HepG2 (cell line): ENCODE results near the gene TNFAIP8L3. TPM values are rescaled to one million over a fixed set of nuclear protein-coding genes. Genes with fewer than 3 reads are reported as not detected.

Experiments
- ATAC-seq: fragments of 200-7000 bp; cut with Tn5 transposase; 3 replicates; pipeline ENCODE4 v1.9.1; 2020; ENCODE audit warnings: mild to moderate bottlenecking, moderate library complexity
- BruUV-seq: library from RNA; stranded (reverse); fragments of 400-500 nt; replicated peaks from 2 replicates; lab custom pipeline; 2021; lab: Mats Ljungman, UMichigan
- CTCF ChIA-PET: fragments of 300-600 bp; formaldehyde crosslinking; extraction: SDS; loops from one replicate; lab custom pipeline; 2021; ENCODE audit warnings: low total read pairs, inconsistent platforms, low intra/inter-chr PET ratio; lab: Yijun Ruan, JAX
- POLR2A ChIA-PET: fragments of 350-600 bp; sonication (Branson Sonifier 250); formaldehyde crosslinking; loops from one replicate; lab custom pipeline; 2020; ENCODE audit warnings: antibody characterized with exemption, inconsistent platforms; lab: Yijun Ruan, JAX
- DNase-seq: peaks from one replicate; pipeline ENCODE4 v3.0.0-alpha.2; 2015; ENCODE audit warnings: low spot score
- FAIRE-seq: peaks from 3 replicates; lab custom pipeline; 2011; peaks lifted over from hg19 to GRCh38; lab: Jason Lieb, UNC
- H2AFZ ChIP-seq: one replicate; pipeline ENCODE4 v1.6.1; 2011; ENCODE audit warnings: low read length, inconsistent platforms
- H3K27ac ChIP-seq: fragments of 300-600 bp; 3 replicates; pipeline ENCODE4 v1.8.0; 2011; ENCODE audit warnings: mixed run types, mild to moderate bottlenecking, mixed read lengths, low read length, inconsistent platforms; ENCODE audit not compliant: insufficient read depth; ENCODE audit errors: extremely low read length
- H3K27me3 ChIP-seq, 2 experiments: fragments of 200-600 bp in 1 of 2; 2 replicates in 1 of 2; 3 replicates in 1 of 2; pipeline versions ENCODE4 v1.6.0 to v1.8.0; 2011; ENCODE audit warnings: low read length in 2 of 2, mild to moderate bottlenecking in 2 of 2, moderate library complexity in 2 of 2, inconsistent platforms in 1 of 2; ENCODE audit not compliant: insufficient read depth in 2 of 2, control insufficient read depth in 1 of 2
- H3K36me3 ChIP-seq, 2 experiments: fragments of 200-600 bp in 1 of 2; replicated peaks in 1 of 2; 2 replicates in 1 of 2; 3 replicates in 1 of 2; pipeline versions ENCODE4 v1.5.1 to v1.8.0; 2011; ENCODE audit warnings: low read length in 2 of 2, inconsistent platforms in 1 of 2; ENCODE audit not compliant: insufficient read depth in 2 of 2, control insufficient read depth in 1 of 2
- H3K4me1 ChIP-seq: 2 replicates; pipeline ENCODE4 v1.5.1; 2012; ENCODE audit warnings: low read length, inconsistent platforms; ENCODE audit not compliant: insufficient read depth
- H3K4me2 ChIP-seq: 2 replicates; pipeline ENCODE4 v1.6.0; 2011; ENCODE audit warnings: low read depth, low read length, inconsistent platforms
- H3K4me3 ChIP-seq, 3 experiments: fragments of 200-600 bp in 1 of 3; sonication (generic), shearing (Covaris generic) in 1 of 3; replicated peaks in 1 of 3; 2 replicates each; pipeline ENCODE4 v1.5.1; 2011 to 2016; ENCODE audit warnings: low read length in 3 of 3, inconsistent platforms in 2 of 3, low read depth in 2 of 3, mild to moderate bottlenecking in 2 of 3, control low read depth in 1 of 3, mixed read lengths in 1 of 3; ENCODE audit not compliant: insufficient read depth in 1 of 3
- H3K79me2 ChIP-seq: one replicate; pipeline ENCODE4 v1.6.1; 2011; ENCODE audit warnings: low read length, inconsistent platforms; ENCODE audit not compliant: insufficient read depth
- H3K9ac ChIP-seq: 2 replicates; pipeline ENCODE4 v1.6.0; 2011; ENCODE audit warnings: mild to moderate bottlenecking, low read depth, low read length, inconsistent platforms; ENCODE audit not compliant: insufficient read depth
- H3K9me3 ChIP-seq: 2 replicates; pipeline ENCODE4 v1.5.1; 2012; ENCODE audit warnings: mild to moderate bottlenecking, low read length
- H4K20me1 ChIP-seq: 2 replicates; pipeline ENCODE4 v1.6.0; 2011; ENCODE audit warnings: inconsistent platforms, mild to moderate bottlenecking, low read length, moderate library complexity; ENCODE audit not compliant: insufficient read depth
- CREB3 ChIP-seq: sonication (generic); formaldehyde crosslinking; IDR thresholded peaks from 2 replicates; pipeline ENCODE4 v1.5.0; 2020; ENCODE audit warnings: missing genetic modification reagents
- LBX2 ChIP-seq: sonication (generic); formaldehyde crosslinking; IDR thresholded peaks from 2 replicates; pipeline ENCODE4 v1.5.0; 2020; ENCODE audit warnings: missing genetic modification reagents, mild to moderate bottlenecking, borderline replicate concordance
- PAF1 ChIP-seq: IDR thresholded peaks from 2 replicates; pipeline ENCODE4 v1.6.1; 2016; ENCODE audit warnings: missing genetic modification reagents, missing compliant biosample characterization
- PHF21A ChIP-seq: sonication (generic); formaldehyde crosslinking; IDR thresholded peaks from 2 replicates; pipeline ENCODE4 v1.5.0; 2020; ENCODE audit warnings: mild to moderate bottlenecking, missing genetic modification reagents
- SALL2 ChIP-seq: sonication (generic); formaldehyde crosslinking; IDR thresholded peaks from 2 replicates; pipeline ENCODE4 v1.8.1; 2023; ENCODE audit warnings: mild to moderate bottlenecking, missing genetic modification reagents, inconsistent platforms
- ZBTB20 ChIP-seq: sonication (generic); formaldehyde crosslinking; IDR thresholded peaks from 2 replicates; pipeline ENCODE4 v1.8.1; 2023; ENCODE audit warnings: missing genetic modification reagents, low read depth, mild to moderate bottlenecking, borderline replicate concordance
- ZNF124 ChIP-seq: sonication (generic); formaldehyde crosslinking; IDR thresholded peaks from 2 replicates; pipeline ENCODE4 v1.4.0; 2020; ENCODE audit warnings: missing genetic modification reagents
- ZNF263 ChIP-seq: sonication (generic); formaldehyde crosslinking; IDR thresholded peaks from 2 replicates; pipeline ENCODE4 v1.4.0; 2020; ENCODE audit warnings: missing genetic modification reagents
- ZNF317 ChIP-seq: sonication (generic); formaldehyde crosslinking; IDR thresholded peaks from 2 replicates; pipeline ENCODE4 v1.5.0; 2020; ENCODE audit warnings: mild to moderate bottlenecking, missing genetic modification reagents
- ZNF34 ChIP-seq: sonication (generic); formaldehyde crosslinking; IDR thresholded peaks from 2 replicates; pipeline ENCODE4 v1.4.0; 2020; ENCODE audit warnings: mild to moderate bottlenecking, missing genetic modification reagents, borderline replicate concordance
- ZNF430 ChIP-seq: sonication (generic); formaldehyde crosslinking; IDR thresholded peaks from 2 replicates; pipeline ENCODE4 v1.9.0; 2021; ENCODE audit warnings: mild to moderate bottlenecking, missing genetic modification reagents
- ZNF646 ChIP-seq: sonication (generic); formaldehyde crosslinking; IDR thresholded peaks from 2 replicates; pipeline ENCODE4 v1.9.0; 2021; ENCODE audit warnings: mild to moderate bottlenecking, missing genetic modification reagents
- ZNF800 ChIP-seq: sonication (generic); formaldehyde crosslinking; IDR thresholded peaks from 2 replicates; pipeline ENCODE4 v1.4.0; 2020; ENCODE audit warnings: missing genetic modification reagents
- ZSCAN22 ChIP-seq: sonication (generic); formaldehyde crosslinking; IDR thresholded peaks from 2 replicates; pipeline ENCODE4 v1.4.0; 2020; ENCODE audit warnings: mild to moderate bottlenecking, missing genetic modification reagents
- WGBS: methylation state at CpG from one replicate; pipeline ENCODE4 v1.1.6; 2017; ENCODE audit warnings: low lambda C conversion rate; 5-methylcytosine and 5-hydroxymethylcytosine counted together
- in situ Hi-C: cut with HindIII; loops from 2 replicates; pipeline ENCODE4 v1.10.0; 2017; ENCODE audit warnings: low pct_unique_long_range_greater_than_20kb; ENCODE audit not compliant: extremely low pct_ligation_motif_present
- intact Hi-C: fragments of 100-400 bp; cut with micrococcal nuclease; formaldehyde crosslinking; loops from one replicate; pipeline ENCODE4 v1.10.0; 2022; ENCODE audit not compliant: unreplicated experiment
- polyA plus RNA-seq, 8 experiments: library from polyadenylated mRNA; depleted of rRNA in 3 of 8; stranded (reverse) in 7 of 8; unstranded in 1 of 8; fragments of >200 nt; fragmentation: Illumina TruSeq in 4 of 8; extraction: Trizol in 4 of 8; gene quantifications; 2 replicates each; pipeline versions ENCODE4 v1.2.1 to v1.2.3, GENCODE V29; 2011 to 2016; ENCODE audit warnings: low read depth in 4 of 8, missing spikeins in 1 of 8, mixed read lengths in 1 of 8; ENCODE audit not compliant: insufficient read depth in 1 of 8
- total RNA-seq, 5 experiments: library from RNA; depleted of rRNA; stranded (reverse); fragments of >200 nt; fragmentation: Illumina TruSeq; extraction: Trizol; gene quantifications; 2 replicates each; pipeline ENCODE4 v1.2.3, GENCODE V29; 2016; ENCODE audit warnings: low read depth in 1 of 5

The TNFAIP8L3 gene
- total and polyA plus RNA-seq, 2 of the 13 experiments (the other 11 are each of a cell fraction or from before 2014, with no cell fraction given), result 0.15 to 4.0 TPM

- FAIRE-seq, result peak; percentile 91
- TF ChIP-seq ZNF34 (CRISPR knock-in tag) (no peak), ZNF263 (CRISPR knock-in tag) (no peak), ZNF646 (CRISPR knock-in tag) (no peak), ZNF430 (CRISPR knock-in tag) (no peak), CREB3 (CRISPR knock-in tag) (no peak), ZSCAN22 (CRISPR knock-in tag) (no peak), ZNF317 (CRISPR knock-in tag) (no peak), SALL2 (no peak), ZNF124 (CRISPR knock-in tag) (no peak), PAF1 (CRISPR knock-in tag) (no peak), ZNF800 (CRISPR knock-in tag) (no peak), ZBTB20 (CRISPR knock-in tag) (no peak), PHF21A (CRISPR knock-in tag) (peak; percentile 40; the same call in 1 of the 2 replicates), LBX2 (CRISPR knock-in tag) (no peak)
Observed at GRCh38 chr15:51046799-51047449, 47.8 kb downstream of the TNFAIP8L3 start.

More at GRCh38 chr15:51046799-51047449, 47.8 kb downstream of the TNFAIP8L3 start:
- H3K9ac ChIP-seq, result no peak overlapping the region; the same call in 1 of the 2 replicates
- peaks cover 15% of the 10 kb centered on the region for H3K79me2 ChIP-seq
- WGBS, result 13% methylated on average over 3 of the region's 3 CpGs
- peaks cover 36% of the 10 kb centered on the region for H3K4me1 ChIP-seq
- ATAC-seq, result peak; percentile 96
- H3K36me3 ChIP-seq, result no peaks in the 10 kb centered on the region
- DNase-seq, result peak; percentile 78
- H3K27me3 ChIP-seq, result no peaks in the 10 kb centered on the region
- no peaks in the 10 kb centered on the region for H3K9me3 ChIP-seq
- ChIA-PET CTCF (no interaction called here), POLR2A (interaction anchor here (1.0 to 1.2 kb wide), 2 partner anchors 8 to 10 kb away, joined by 3 to 5 read pairs; no protein-coding TSS in a partner anchor)
- in situ Hi-C loops (no loop called here), intact Hi-C loops (loop anchor here (1.0 to 5.0 kb wide), 2 partner anchors 13 to 45 kb away; partner anchors contain the start of gene TNFAIP8L3)
- peak overlapping the region; percentile 67 for H3K4me2 ChIP-seq
- no peak overlapping the region for H2AFZ ChIP-seq
- peaks cover 14% of the 10 kb centered on the region; the same call in 1 of the 2 replicates for H4K20me1 ChIP-seq
- BruUV-seq, result no TSS peak
- peak overlapping the region in 1 of 3 experiments; percentile 27; a peak in 1 of 6 replicates for H3K4me3 ChIP-seq
- H3K27ac ChIP-seq, result peak overlapping the region; percentile 60
